Transverse colon (tissue), 4 donors: ENCODE results near the gene EGR4. TPM values are rescaled to one million over a fixed set of nuclear protein-coding genes. Genes with fewer than 3 reads are reported as not detected.

Experiments used
- DNase-seq: peaks from one replicate; pipeline ENCODE4 v3.0.0-alpha.2; 2019
- H3K27ac ChIP-seq, 4 donors: fragments of 200-600 bp; sonication (generic); 2 replicates each; pipeline ENCODE4 v1.5.1; 2016 to 2018; ENCODE audit warnings: inconsistent platforms in 4 of 4
- H3K27me3 ChIP-seq: fragments of 200-600 bp; sonication (generic); 2 replicates; pipeline ENCODE4 v1.5.1; 2017; ENCODE audit warnings: inconsistent platforms
- H3K36me3 ChIP-seq, 4 donors: fragments of 200-600 bp; sonication (generic); 2 replicates each; pipeline ENCODE4 v1.5.1; 2017 to 2019; ENCODE audit warnings: inconsistent platforms in 4 of 4
- H3K4me1 ChIP-seq, 4 donors: fragments of 200-600 bp; sonication (generic); 2 replicates each; pipeline ENCODE4 v1.5.1; 2017 to 2020; ENCODE audit warnings: inconsistent platforms in 4 of 4
- H3K4me3 ChIP-seq, 4 donors: fragments of 200-600 bp; sonication (generic); 1 replicate in 1 of 4; 2 replicates in 3 of 4; pipeline versions ENCODE4 v1.5.1 to v1.6.1; 2017 to 2019; ENCODE audit warnings: inconsistent platforms in 4 of 4
- H3K9me3 ChIP-seq, 2 donors: fragments of 200-600 bp; sonication (generic); 2 replicates each; pipeline ENCODE4 v1.5.1; 2017 to 2019; ENCODE audit warnings: inconsistent platforms in 2 of 2
- EP300 ChIP-seq: sonication (generic); formaldehyde crosslinking; IDR thresholded peaks from one replicate; pipeline ENCODE4 v1.6.1; 2017; ENCODE audit warnings: antibody characterized with exemption, low read depth
- POLR2A ChIP-seq: fragments of 450-650 bp; IDR thresholded peaks from one replicate; pipeline ENCODE4 v1.6.1; 2016; ENCODE audit warnings: antibody characterized with exemption, mild to moderate bottlenecking, moderate library complexity
- POLR2AphosphoS5 ChIP-seq, 3 donors: sonication (generic); formaldehyde crosslinking; IDR thresholded peaks; one replicate each; pipeline ENCODE4 v1.6.1; 2016; ENCODE audit warnings: antibody characterized with exemption in 3 of 3
- WGBS, 2 donors: methylation state at CpG; one replicate each; pipeline ENCODE4 v1.1.5; 2018; ENCODE audit warnings: low coverage in 1 of 2; 5-methylcytosine and 5-hydroxymethylcytosine counted together
- in situ Hi-C, 4 donors: fragments of 200-750 bp; cut with MboI; loops; one replicate each; pipeline versions ENCODE4 v1.15.0 to v1.15.1; 2017; ENCODE audit warnings: low sequenced_read_pairs in 3 of 4, low pct_ligation_motif_present in 1 of 4, low pct_unique_long_range_greater_than_20kb in 1 of 4
- intact Hi-C: fragments of 100-400 bp; cut with DNase I; formaldehyde crosslinking; loops from one replicate; pipeline ENCODE4 v1.15.1; 2023; ENCODE audit warnings: low total_unique reads
- total RNA-seq, 4 donors: library from RNA; depleted of rRNA; stranded (reverse); fragments of >200 nt; gene quantifications; one replicate each; pipeline ENCODE4 v1.1.0, GENCODE V29; 2016
- TF ChIP-seq, protein P1 (sequence below), 5 experiments: fragments of 200-600 bp in 3 of 5; fragments of 450-650 bp in 2 of 5; sonication (generic) in 3 of 5; IDR thresholded peaks; 1 replicate in 2 of 5; 2 replicates in 3 of 5; pipeline ENCODE4 v1.5.1; 2016 to 2017; ENCODE audit warnings: antibody characterized with exemption in 5 of 5, inconsistent platforms in 3 of 5, mild to moderate bottlenecking in 2 of 5, moderate library complexity in 1 of 5

EGR4 gene
- total RNA-seq, 4 donors from 2014 or later: not detected

DNA sequence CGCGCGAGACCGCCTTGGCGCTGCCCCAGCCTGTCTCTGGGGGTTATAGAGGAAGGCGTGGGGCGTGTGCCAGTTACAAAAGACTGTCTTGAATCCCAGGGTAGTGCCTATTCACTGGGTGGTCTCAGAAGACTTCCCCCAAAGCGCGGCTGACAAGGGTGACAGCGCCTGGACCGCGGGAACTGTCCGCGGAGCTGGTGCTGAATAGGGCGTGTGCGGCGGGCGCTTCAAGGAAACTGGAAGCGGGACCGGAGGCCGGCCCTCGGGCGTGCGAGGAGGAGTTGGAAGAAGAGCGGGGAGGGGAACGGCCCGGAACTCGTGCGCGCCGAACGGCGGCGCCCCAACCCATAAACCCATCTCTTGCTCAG lies 2.3 kb downstream of the EGR4 start:
- WGBS, 2 donors: 7 to 15% methylated on average over 5 to 34 of the region's 34 CpGs
- TF ChIP-seq EP300: no peak
- TF ChIP-seq POLR2A: no peak
- TF ChIP-seq, protein P1, sequence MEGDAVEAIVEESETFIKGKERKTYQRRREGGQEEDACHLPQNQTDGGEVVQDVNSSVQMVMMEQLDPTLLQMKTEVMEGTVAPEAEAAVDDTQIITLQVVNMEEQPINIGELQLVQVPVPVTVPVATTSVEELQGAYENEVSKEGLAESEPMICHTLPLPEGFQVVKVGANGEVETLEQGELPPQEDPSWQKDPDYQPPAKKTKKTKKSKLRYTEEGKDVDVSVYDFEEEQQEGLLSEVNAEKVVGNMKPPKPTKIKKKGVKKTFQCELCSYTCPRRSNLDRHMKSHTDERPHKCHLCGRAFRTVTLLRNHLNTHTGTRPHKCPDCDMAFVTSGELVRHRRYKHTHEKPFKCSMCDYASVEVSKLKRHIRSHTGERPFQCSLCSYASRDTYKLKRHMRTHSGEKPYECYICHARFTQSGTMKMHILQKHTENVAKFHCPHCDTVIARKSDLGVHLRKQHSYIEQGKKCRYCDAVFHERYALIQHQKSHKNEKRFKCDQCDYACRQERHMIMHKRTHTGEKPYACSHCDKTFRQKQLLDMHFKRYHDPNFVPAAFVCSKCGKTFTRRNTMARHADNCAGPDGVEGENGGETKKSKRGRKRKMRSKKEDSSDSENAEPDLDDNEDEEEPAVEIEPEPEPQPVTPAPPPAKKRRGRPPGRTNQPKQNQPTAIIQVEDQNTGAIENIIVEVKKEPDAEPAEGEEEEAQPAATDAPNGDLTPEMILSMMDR (IDR thresholded peaks at IDR 0.05): no peak
- H3K4me1 ChIP-seq: peaks cover 2 to 27% (median 17%) of the 10 kb centered on the region in 4 donors
- in situ Hi-C loops (no loop called here), intact Hi-C loops (no loop called here)
- H3K4me3 ChIP-seq: peak overlapping the region in 2 of 4 donors; percentile 6 to 34
- DNase-seq: peak; percentile 45
- H3K36me3 ChIP-seq: no peaks in the 10 kb centered on the region
- H3K9me3 ChIP-seq: no peaks in the 10 kb centered on the region
- H3K27me3 ChIP-seq: peaks cover 66% of the 10 kb centered on the region
- H3K27ac ChIP-seq: no peak overlapping the region

DNA sequence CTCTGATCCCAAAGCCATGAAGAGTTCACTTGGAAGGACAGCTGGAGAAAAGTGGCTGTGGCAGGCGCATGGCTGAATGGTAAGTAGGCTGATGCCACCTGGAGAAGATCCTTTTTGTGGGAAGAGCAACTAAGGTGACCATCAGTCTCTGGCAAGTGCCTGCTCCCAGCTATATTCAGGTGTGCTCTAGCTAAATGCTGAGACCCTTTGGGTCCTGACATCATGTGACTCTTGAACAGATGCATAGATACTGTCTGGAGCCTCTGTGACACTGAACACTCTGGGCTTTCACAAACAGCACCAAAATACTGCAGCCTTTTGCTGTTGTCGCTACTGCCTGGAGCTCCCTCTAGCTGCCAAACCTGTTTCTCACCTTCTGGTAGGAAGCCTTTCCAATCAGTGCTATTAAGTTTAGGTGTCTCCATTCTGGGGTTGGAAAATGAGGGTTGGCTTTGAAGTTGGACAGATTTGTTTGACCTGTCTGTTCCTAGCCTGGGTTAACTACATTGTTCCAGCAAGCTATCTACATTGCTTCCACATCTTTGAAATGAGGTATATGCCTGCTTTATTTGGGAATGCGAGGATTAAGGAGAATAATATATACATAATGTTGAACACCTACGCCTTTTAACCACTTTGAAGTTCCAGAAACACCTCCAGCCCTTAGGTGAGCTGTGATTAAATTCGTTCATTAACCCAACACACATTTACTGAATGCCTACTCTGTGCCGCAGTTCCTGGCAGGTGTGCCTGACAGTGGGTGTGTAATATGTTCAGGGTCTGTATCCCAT lies 3.1 kb downstream of the EGR4 start:
- H3K27me3 ChIP-seq: peaks cover 60% of the 10 kb centered on the region

DNA sequence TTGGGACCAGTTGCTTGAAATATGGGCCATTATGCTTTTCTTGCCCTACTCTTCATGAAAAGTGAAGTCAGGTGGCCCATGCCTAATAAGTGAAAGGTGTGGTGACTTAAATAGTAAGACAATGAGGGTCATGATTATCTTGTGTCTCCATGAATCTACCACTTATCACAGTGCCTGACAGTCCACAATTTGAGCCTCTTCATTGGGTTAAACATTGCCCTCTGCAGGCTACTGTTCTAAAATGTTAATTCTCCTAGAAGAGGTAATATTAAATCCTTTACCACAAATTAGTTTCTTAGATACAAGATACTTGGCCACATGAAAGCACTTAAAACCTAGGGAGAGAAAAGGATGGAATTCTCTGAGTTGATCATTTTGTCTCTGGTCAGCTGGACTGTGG lies 4.0 kb downstream of the EGR4 start:
- intact Hi-C loops: no loop called here
- Histone ChIP-seq H3K27me3 (peaks cover 52% of the 10 kb centered on the region), H3K9me3 (no peaks in the 10 kb centered on the region), H3K36me3 (no peaks in the 10 kb centered on the region), H3K4me1 (peaks cover 2 to 35% (median 24%) of the 10 kb centered on the region in 4 donors), H3K27ac (no peak overlapping the region), H3K4me3 (no peak overlapping the region)
- TF ChIP-seq POLR2AphosphoS5 (IDR thresholded peaks at IDR 0.05): no peak
- TF ChIP-seq POLR2A: no peak
- TF ChIP-seq, protein P1 (IDR thresholded peaks at IDR 0.05): no peak
- TF ChIP-seq EP300: no peak
- in situ Hi-C loops: no loop called here
- no peak for DNase-seq

More for the DNA sequence above, 3.1 kb downstream of the EGR4 start:
- in situ Hi-C loops (no loop called here), intact Hi-C loops (no loop called here)
- Histone ChIP-seq H3K27ac (no peak overlapping the region), H3K36me3 (no peaks in the 10 kb centered on the region), H3K4me3 (no peak overlapping the region), H3K9me3 (no peaks in the 10 kb centered on the region), H3K4me1 (peaks cover 2 to 27% (median 17%) of the 10 kb centered on the region in 4 donors)
- TF ChIP-seq POLR2A: no peak
- TF ChIP-seq, protein P1 (IDR thresholded peaks at IDR 0.05): peak in 4 of 5 experiments; percentile 20 to 41 (median 30)
- 62 to 100% methylated on average over 1 to 6 of the region's 6 CpGs for WGBS, 2 donors
- peak; percentile 30 for DNase-seq

DNA sequence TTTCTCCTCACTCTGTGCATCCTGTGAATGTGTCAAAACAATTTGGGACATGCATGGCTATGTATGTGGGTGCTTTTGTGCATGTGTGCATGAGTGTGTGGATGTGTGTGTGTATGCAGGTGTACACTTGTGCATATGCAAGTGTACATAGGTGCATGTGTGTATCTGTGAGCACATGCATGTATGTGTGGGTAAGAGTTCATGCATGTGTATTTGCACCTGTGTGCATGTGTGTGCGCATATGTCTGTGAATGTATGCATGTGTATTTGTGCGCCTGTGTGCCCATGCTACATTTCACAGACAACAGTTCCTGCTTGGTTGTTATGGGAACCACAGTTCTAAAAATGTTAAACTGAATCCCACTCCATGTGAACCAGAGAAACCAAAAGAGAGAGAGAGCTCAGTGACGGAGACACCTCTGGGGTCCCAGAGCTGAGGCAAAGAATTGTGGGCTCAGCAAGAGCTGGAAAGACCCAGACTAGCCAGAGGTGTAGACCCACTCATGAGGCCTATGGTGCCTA lies 7.2 kb downstream of the EGR4 start:
- no peaks in the 10 kb centered on the region for H3K9me3 ChIP-seq
- WGBS, 2 donors: 85% methylated on average over 3 of the region's 3 CpGs; no CpG with 5 or more reads in 1 of the 2 donors
- no peaks in the 10 kb centered on the region for H3K36me3 ChIP-seq
- peaks cover under 1 to 20% (median 15%) of the 10 kb centered on the region in 4 donors for H3K4me1 ChIP-seq
- no peak for DNase-seq
- in situ Hi-C loops: no loop called here
- intact Hi-C loops: no loop called here
- TF ChIP-seq POLR2A (no peak), EP300 (no peak), POLR2AphosphoS5 (IDR thresholded peaks at IDR 0.05) (no peak)
- TF ChIP-seq, protein P1 (IDR thresholded peaks at IDR 0.05): no peak
- H3K27ac ChIP-seq: no peak overlapping the region
- H3K27me3 ChIP-seq: peaks cover 28% of the 10 kb centered on the region
- no peak overlapping the region for H3K4me3 ChIP-seq
